Trophoblast cell (in vitro differentiated cells and primary cell): ENCODE data around the gene DYSF.
A peak's percentile ranks its signal among the peaks of the same experiment; 100 is the strongest.

ENCODE experiments used
- DNase-seq, 2 donors: peaks; one replicate each; pipeline ENCODE4 v3.0.0-alpha.2; 2016
- H2AFZ ChIP-seq: 2 replicates; pipeline ENCODE4 v1.6.1; 2013; ENCODE audit warnings: low read length, moderate library complexity, mild to moderate bottlenecking; ENCODE audit not compliant: insufficient read depth, poor library complexity
- H2AK5ac ChIP-seq: 2 replicates; pipeline ENCODE4 v1.6.1; 2013; ENCODE audit warnings: mild to moderate bottlenecking, low read length
- H2BK120ac ChIP-seq: 2 replicates; pipeline ENCODE4 v1.6.1; 2013; ENCODE audit warnings: low read length, mild to moderate bottlenecking, moderate library complexity; ENCODE audit not compliant: insufficient read depth, poor library complexity
- H2BK12ac ChIP-seq: 2 replicates; pipeline ENCODE4 v1.6.1; 2013; ENCODE audit warnings: mild to moderate bottlenecking, low read length, moderate library complexity
- H2BK5ac ChIP-seq: 2 replicates; pipeline ENCODE4 v1.6.1; 2013; ENCODE audit warnings: low read length, low read depth, moderate library complexity, mild to moderate bottlenecking; ENCODE audit not compliant: poor library complexity
- H3K14ac ChIP-seq: 2 replicates; pipeline ENCODE4 v1.6.1; 2013; ENCODE audit warnings: mild to moderate bottlenecking, low read length
- H3K18ac ChIP-seq: 2 replicates; pipeline ENCODE4 v1.6.1; 2013; ENCODE audit warnings: mild to moderate bottlenecking, low read length
- H3K23ac ChIP-seq: 2 replicates; pipeline ENCODE4 v1.6.1; 2013; ENCODE audit warnings: low read length
- H3K27ac ChIP-seq: 2 replicates; pipeline ENCODE4 v1.5.1; 2013; ENCODE audit warnings: low read depth, mild to moderate bottlenecking, inconsistent platforms, low read length, moderate library complexity
- H3K27me3 ChIP-seq: 2 replicates; pipeline ENCODE4 v1.6.1; 2013; ENCODE audit warnings: inconsistent platforms, mild to moderate bottlenecking, low read length, moderate library complexity; ENCODE audit not compliant: insufficient read depth
- H3K36me3 ChIP-seq, 2 experiments: 1 replicate in 1 of 2; 2 replicates in 1 of 2; pipeline ENCODE4 v1.6.1; 2013; ENCODE audit warnings: low read length in 2 of 2, mild to moderate bottlenecking in 2 of 2, moderate library complexity in 1 of 2; ENCODE audit not compliant: insufficient read depth in 2 of 2, control insufficient read depth in 1 of 2
- H3K4ac ChIP-seq: 2 replicates; pipeline ENCODE4 v1.6.1; 2013; ENCODE audit warnings: low read depth, mild to moderate bottlenecking, low read length, moderate library complexity
- H3K4me1 ChIP-seq, 2 experiments: 1 replicate in 1 of 2; 2 replicates in 1 of 2; pipeline ENCODE4 v1.6.1; 2013; ENCODE audit warnings: low read length in 2 of 2, mild to moderate bottlenecking in 2 of 2, moderate library complexity in 1 of 2; ENCODE audit not compliant: insufficient read depth in 2 of 2, control insufficient read depth in 1 of 2
- H3K4me2 ChIP-seq: 2 replicates; pipeline ENCODE4 v1.6.1; 2013; ENCODE audit warnings: inconsistent platforms, mild to moderate bottlenecking, low read length, moderate library complexity
- H3K4me3 ChIP-seq: 2 replicates; pipeline ENCODE4 v1.5.1; 2013; ENCODE audit warnings: mild to moderate bottlenecking, low read depth, low read length, inconsistent platforms
- H3K79me1 ChIP-seq: one replicate; pipeline ENCODE4 v1.6.1; 2013; ENCODE audit warnings: low read length
- H3K79me2 ChIP-seq: 2 replicates; pipeline ENCODE4 v1.6.1; 2013; ENCODE audit warnings: low read length, mild to moderate bottlenecking; ENCODE audit not compliant: control insufficient read depth, insufficient read depth, poor library complexity
- H3K9ac ChIP-seq: 2 replicates; pipeline ENCODE4 v1.6.1; 2013; ENCODE audit warnings: mild to moderate bottlenecking, low read length
- H3K9me3 ChIP-seq: 2 replicates; pipeline ENCODE4 v1.6.1; 2013; ENCODE audit warnings: low read depth, mild to moderate bottlenecking, control low read depth, inconsistent platforms, low read length; ENCODE audit not compliant: insufficient read depth
- H4K12ac ChIP-seq: 2 replicates; pipeline ENCODE4 v1.6.1; 2013; ENCODE audit warnings: low read depth, mild to moderate bottlenecking, low read length, moderate library complexity
- H4K8ac ChIP-seq: 2 replicates; pipeline ENCODE4 v1.6.1; 2013; ENCODE audit warnings: low read depth, mild to moderate bottlenecking, low read length, moderate library complexity
- H4K91ac ChIP-seq: one replicate; pipeline ENCODE4 v1.6.1; 2013; ENCODE audit warnings: low read depth, mild to moderate bottlenecking, low read length, moderate library complexity
- WGBS: extraction: QIAGEN DNeasy Blood & Tissue Kit; methylation state at CpG from one replicate; pipeline ENCODE4 v1.1.7; 2013; ENCODE audit warnings: missing lambda C conversion rate; ENCODE audit not compliant: insufficient read length, insufficient coverage; ENCODE audit errors: extremely low coverage; 5-methylcytosine and 5-hydroxymethylcytosine counted together

The DYSF gene

GRCh38 chr2:71446505-71446904 lies 6.9 kb upstream of the DYSF start:
- Histone ChIP-seq H2BK120ac (no peak overlapping the region), H4K8ac (no peak overlapping the region), H3K4ac (no peak overlapping the region), H3K4me3 (no peak overlapping the region), H3K79me2 (no peaks in the 10 kb centered on the region), H2AK5ac (no peak overlapping the region), H2BK5ac (no peak overlapping the region), H3K4me2 (no peak overlapping the region), H3K23ac (no peak overlapping the region), H3K14ac (no peak overlapping the region), H4K91ac (no peak overlapping the region), H3K18ac (no peak overlapping the region), H3K36me3 (no peaks in the 10 kb centered on the region), H3K9ac (no peak overlapping the region), H3K27ac (no peak overlapping the region), H3K4me1 (peaks cover 1 to 2% of the 10 kb centered on the region in 2 experiments), H3K9me3 (peaks cover 2% of the 10 kb centered on the region), H3K79me1 (peaks cover 10% of the 10 kb centered on the region), H3K27me3 (no peaks in the 10 kb centered on the region), H4K12ac (no peak overlapping the region), H2BK12ac (no peak overlapping the region), H2AFZ (no peak overlapping the region)
- no peak for DNase-seq
- no CpG with 5 or more reads among the region's 1 CpG for WGBS

GRCh38 chr2:71449343-71449742 lies 4.0 kb upstream of the DYSF start:
- Histone ChIP-seq H3K4me3 (no peak overlapping the region), H3K23ac (no peak overlapping the region), H3K36me3 (no peaks in the 10 kb centered on the region), H2AFZ (no peak overlapping the region), H3K79me2 (peaks cover 4% of the 10 kb centered on the region), H2AK5ac (no peak overlapping the region), H3K4me2 (no peak overlapping the region), H3K18ac (no peak overlapping the region), H3K4me1 (peaks cover 6 to 17% of the 10 kb centered on the region in 2 experiments), H3K9me3 (no peaks in the 10 kb centered on the region), H3K27me3 (no peaks in the 10 kb centered on the region), H2BK120ac (no peak overlapping the region), H3K9ac (no peak overlapping the region), H4K91ac (no peak overlapping the region), H4K12ac (no peak overlapping the region), H3K79me1 (peaks cover 17% of the 10 kb centered on the region), H3K4ac (no peak overlapping the region), H3K27ac (no peak overlapping the region), H2BK12ac (no peak overlapping the region), H3K14ac (no peak overlapping the region), H2BK5ac (no peak overlapping the region), H4K8ac (no peak overlapping the region)
- no peak for DNase-seq
- no CpG with 5 or more reads among the region's 3 CpGs for WGBS

GRCh38 chr2:71451705-71452104 lies 1.7 kb upstream of the DYSF start:
- Histone ChIP-seq H3K18ac (no peak overlapping the region), H3K4ac (no peak overlapping the region), H4K91ac (no peak overlapping the region), H3K23ac (no peak overlapping the region), H2AK5ac (no peak overlapping the region), H2BK120ac (no peak overlapping the region), H3K36me3 (no peaks in the 10 kb centered on the region), H3K4me1 (peaks cover 28 to 36% of the 10 kb centered on the region in 2 experiments), H2AFZ (no peak overlapping the region), H4K8ac (no peak overlapping the region), H3K9me3 (no peaks in the 10 kb centered on the region), H3K9ac (no peak overlapping the region), H3K4me2 (no peak overlapping the region), H4K12ac (no peak overlapping the region), H3K14ac (no peak overlapping the region), H3K27me3 (no peaks in the 10 kb centered on the region), H3K79me1 (peaks cover 24% of the 10 kb centered on the region), H3K79me2 (peaks cover 6% of the 10 kb centered on the region), H3K27ac (peak overlapping the region; percentile 28), H3K4me3 (no peak overlapping the region), H2BK5ac (no peak overlapping the region), H2BK12ac (no peak overlapping the region)
- peak in 1 of 2 donors; percentile 13 for DNase-seq
- WGBS, result no CpG with 5 or more reads among the region's 4 CpGs

DNA sequence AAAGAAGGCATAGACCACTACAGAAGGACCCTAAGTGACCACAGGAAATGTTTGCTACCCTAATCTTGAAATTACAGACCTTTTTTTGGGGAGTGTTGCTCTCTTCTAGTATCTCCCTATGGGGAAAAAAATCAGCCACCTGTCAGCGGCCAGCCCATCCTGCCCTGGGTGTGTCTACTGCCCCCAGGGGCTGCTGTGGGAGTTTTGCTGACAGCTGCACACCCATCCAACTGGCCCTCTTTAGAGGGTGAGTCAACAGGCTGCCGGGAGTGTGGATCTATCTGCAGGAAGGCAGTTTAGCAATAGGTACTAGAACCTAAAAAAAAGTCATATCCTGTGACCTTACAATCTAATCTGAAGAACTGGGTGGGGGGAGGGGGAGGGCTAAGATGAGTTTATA lies 796 bp upstream of the DYSF start:
- Histone ChIP-seq H2BK120ac (no peak overlapping the region), H2AK5ac (no peak overlapping the region), H3K79me1 (peaks cover 24% of the 10 kb centered on the region), H3K14ac (no peak overlapping the region), H2BK5ac (no peak overlapping the region), H3K27ac (no peak overlapping the region), H3K4ac (no peak overlapping the region), H3K4me2 (no peak overlapping the region), H3K27me3 (no peaks in the 10 kb centered on the region), H3K9ac (no peak overlapping the region), H4K91ac (peak overlapping the region; percentile 7), H4K8ac (no peak overlapping the region), H2BK12ac (no peak overlapping the region), H2AFZ (no peak overlapping the region), H3K36me3 (no peaks in the 10 kb centered on the region), H3K79me2 (peaks cover 6% of the 10 kb centered on the region), H3K23ac (no peak overlapping the region), H3K18ac (no peak overlapping the region), H3K9me3 (no peaks in the 10 kb centered on the region), H3K4me3 (no peak overlapping the region), H4K12ac (no peak overlapping the region), H3K4me1 (peaks cover 30 to 37% of the 10 kb centered on the region in 2 experiments)
- peak; percentile 80 to 86 for DNase-seq
- WGBS, result no CpG with 5 or more reads among the region's 2 CpGs
